GM23338 (cell line): ENCODE results near the gene RSL1D1. TPM values are rescaled to one million over a fixed set of nuclear protein-coding genes. Genes with fewer than 3 reads are reported as not detected.
A peak's percentile ranks its signal among the peaks of the same experiment; 100 is the strongest.

ENCODE experiments used
- ATAC-seq: fragments of 200-7000 bp; cut with Tn5 transposase; 3 replicates; pipeline ENCODE4 v1.9.1; 2020
- DNase-seq: peaks from one replicate; pipeline ENCODE4 v3.0.0-alpha.2; 2015; ENCODE audit warnings: low spot score
- H2AFZ ChIP-seq: fragments of 200-600 bp; sonication (generic); 2 replicates; pipeline ENCODE4 v1.8.0; 2016; ENCODE audit warnings: antibody characterized with exemption, mild to moderate bottlenecking, moderate library complexity
- H3F3A ChIP-seq: fragments of 200-600 bp; sonication (generic); replicated peaks from 2 replicates; pipeline ENCODE4 v1.8.0; 2017; ENCODE audit warnings: antibody characterized with exemption, mixed run types, low read depth
- H3K27ac ChIP-seq: fragments of 200-600 bp; sonication (generic); 2 replicates; pipeline ENCODE4 v1.6.1; 2016; ENCODE audit warnings: low read depth
- H3K27me3 ChIP-seq: fragments of 200-600 bp; sonication (generic); 2 replicates; pipeline ENCODE4 v1.8.0; 2016; ENCODE audit warnings: mild to moderate bottlenecking, mixed run types, moderate library complexity; ENCODE audit not compliant: insufficient read depth
- H3K36me3 ChIP-seq: fragments of 200-600 bp; sonication (generic); 2 replicates; pipeline ENCODE4 v1.8.0; 2016; ENCODE audit warnings: mild to moderate bottlenecking; ENCODE audit not compliant: insufficient read depth
- H3K4me1 ChIP-seq: fragments of 200-600 bp; sonication (generic); 2 replicates; pipeline ENCODE4 v1.8.0; 2016; ENCODE audit warnings: mild to moderate bottlenecking, moderate library complexity; ENCODE audit not compliant: insufficient read depth
- H3K4me2 ChIP-seq: fragments of 200-600 bp; sonication (generic); 2 replicates; pipeline ENCODE4 v1.7.1; 2017; ENCODE audit warnings: mixed run types
- H3K4me3 ChIP-seq: fragments of 200-600 bp; sonication (generic); 2 replicates; pipeline ENCODE4 v1.6.1; 2016; ENCODE audit warnings: mixed run types
- H3K79me2 ChIP-seq: fragments of 200-600 bp; sonication (generic); replicated peaks from 2 replicates; pipeline ENCODE4 v1.8.0; 2017; ENCODE audit warnings: mild to moderate bottlenecking; ENCODE audit not compliant: insufficient read depth
- H3K9me2 ChIP-seq: fragments of 200-600 bp; sonication (generic); 2 replicates; pipeline ENCODE4 v1.8.0; 2017; ENCODE audit not compliant: insufficient read depth
- H4K20me1 ChIP-seq: fragments of 200-600 bp; sonication (generic); replicated peaks from 2 replicates; pipeline ENCODE4 v1.8.0; 2017; ENCODE audit warnings: mild to moderate bottlenecking; ENCODE audit not compliant: insufficient read depth
- H3K27ac Mint-ChIP-seq: 2 replicates; pipeline ENCODE4 v1.8.0; 2020; ENCODE audit warnings: inconsistent platforms, mild to moderate bottlenecking, moderate library complexity, mixed read lengths
- H3K27me3 Mint-ChIP-seq: 3 replicates; pipeline ENCODE4 v1.8.0; 2022; ENCODE audit warnings: low read depth, mild to moderate bottlenecking, moderate library complexity, mixed read lengths, inconsistent platforms; ENCODE audit not compliant: insufficient read depth, poor library complexity
- H3K36me3 Mint-ChIP-seq: 3 replicates; pipeline ENCODE4 v1.8.0; 2021; ENCODE audit warnings: low read depth, mild to moderate bottlenecking, inconsistent platforms, moderate library complexity, mixed read lengths
- H3K4me1 Mint-ChIP-seq: 3 replicates; pipeline ENCODE4 v1.8.0; 2020; ENCODE audit warnings: mild to moderate bottlenecking, inconsistent platforms, mixed read lengths
- H3K4me3 Mint-ChIP-seq: 3 replicates; pipeline ENCODE4 v1.8.0; 2021; ENCODE audit warnings: moderate library complexity, mild to moderate bottlenecking, inconsistent platforms, mixed read lengths
- H3K9me3 Mint-ChIP-seq: 3 replicates; pipeline ENCODE4 v1.8.0; 2020; ENCODE audit warnings: moderate library complexity, mild to moderate bottlenecking, inconsistent platforms, mixed read lengths
- EZH2 ChIP-seq: fragments of 200-600 bp; sonication (generic); IDR thresholded peaks from one replicate; pipeline ENCODE4 v1.8.0; 2017; ENCODE audit warnings: antibody characterized with exemption, mild to moderate bottlenecking, low read depth; ENCODE audit not compliant: unreplicated experiment
- EZH2phosphoT487 ChIP-seq: fragments of 200-600 bp; sonication (generic); IDR thresholded peaks from one replicate; pipeline ENCODE4 v1.8.1; 2018; ENCODE audit warnings: antibody characterized with exemption; ENCODE audit not compliant: unreplicated experiment
- JUNB ChIP-seq: IDR thresholded peaks from one replicate; pipeline ENCODE4 v1.6.1; 2016; ENCODE audit warnings: antibody characterized with exemption; ENCODE audit not compliant: unreplicated experiment
- NANOG ChIP-seq: IDR thresholded peaks from 2 replicates; pipeline ENCODE4 v1.6.1; 2016; ENCODE audit warnings: antibody characterized with exemption, borderline replicate concordance
- POLR2AphosphoS5 ChIP-seq: IDR thresholded peaks from 2 replicates; pipeline ENCODE4 v1.6.1; 2016; ENCODE audit warnings: antibody characterized with exemption, low read depth
- REST ChIP-seq: IDR thresholded peaks from one replicate; pipeline ENCODE4 v1.6.1; 2018; ENCODE audit warnings: antibody characterized with exemption; ENCODE audit not compliant: unreplicated experiment
- ZNF331 ChIP-seq: fragments of 250-450 bp; sonication (Bioruptor Pico); IDR thresholded peaks from 2 replicates; pipeline ENCODE4 v1.5.0; 2020; ENCODE audit warnings: low read depth, mild to moderate bottlenecking, moderate library complexity
- polyA plus RNA-seq: library from polyadenylated mRNA; unstranded; fragments of >200 nt; fragmentation: Nextera tagmentation; extraction: Ambion mirVana; gene quantifications from 2 replicates; pipeline ENCODE4 v1.2.1, GENCODE V29; 2016
- total RNA-seq: library from RNA; depleted of rRNA; stranded (reverse); fragments of >200 nt; shearing (Covaris generic); gene quantifications from 2 replicates; pipeline ENCODE4 v1.2.3, GENCODE V29; 2014
- TF ChIP-seq, protein P1 (sequence below), 2 experiments: fragments of 200-600 bp in 1 of 2; sonication (generic) in 1 of 2; conservative IDR thresholded peaks; 2 replicates each; pipeline versions ENCODE4 v1.5.1 to v1.6.1; 2016 to 2017; ENCODE audit warnings: antibody characterized with exemption in 2 of 2, low read depth in 2 of 2, mild to moderate bottlenecking in 2 of 2, moderate library complexity in 1 of 2

The RSL1D1 gene
- total and polyA plus RNA-seq, 2 experiments from 2014 or later: 298 to 495 TPM

DNA sequence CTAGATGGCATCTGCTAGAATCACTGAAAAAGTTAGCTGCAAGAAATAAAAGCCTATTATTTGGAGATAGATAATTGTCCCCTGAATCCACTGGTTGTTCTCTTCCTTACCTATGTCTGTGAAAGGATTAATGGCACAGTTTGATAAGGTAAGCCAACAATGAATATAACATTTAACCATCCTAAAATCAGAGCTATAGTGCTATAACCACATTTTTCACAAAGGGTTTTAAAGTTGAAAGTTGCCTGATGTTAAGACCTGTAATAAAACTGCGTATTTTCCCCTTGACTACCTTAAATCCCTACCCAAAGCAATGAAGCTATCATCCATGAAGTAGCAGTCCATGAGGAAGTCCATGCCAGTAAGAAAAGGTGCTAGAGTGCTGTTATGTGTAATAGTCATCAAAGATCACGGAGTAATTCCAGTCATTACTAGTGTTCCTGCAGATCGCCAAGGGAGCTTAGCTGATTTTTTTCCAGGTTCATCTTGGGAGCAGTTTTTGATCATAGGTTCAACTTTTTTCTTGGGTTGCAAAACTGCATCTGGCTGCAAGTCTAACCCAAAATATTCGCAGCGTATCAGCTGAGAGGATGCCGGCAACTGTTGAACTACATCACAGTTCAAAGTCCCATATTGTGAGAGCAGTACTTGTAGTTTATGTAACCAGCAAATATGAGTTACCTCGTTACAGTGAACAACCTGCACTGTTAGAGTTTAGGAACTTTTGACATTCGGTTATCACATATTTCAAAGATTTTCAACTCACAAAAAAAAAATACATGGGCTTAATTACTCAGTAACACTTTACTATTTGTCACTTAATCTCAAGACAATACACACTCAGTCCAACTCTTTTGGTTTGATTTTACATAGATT lies 18.2 kb upstream of the RSL1D1 start:
- Histone ChIP-seq H4K20me1 (no peaks in the 10 kb centered on the region), H2AFZ (no peak overlapping the region), H3K36me3 (peaks cover 15% of the 10 kb centered on the region), H3K4me2 (no peak overlapping the region), H3K4me1 (no peaks in the 10 kb centered on the region), H3F3A (no peaks in the 10 kb centered on the region), H3K4me3 (no peak overlapping the region), H3K79me2 (no peaks in the 10 kb centered on the region), H3K27ac (no peak overlapping the region), H3K27me3 (no peaks in the 10 kb centered on the region), H3K9me2 (no peaks in the 10 kb centered on the region)
- H3K4me1 Mint-ChIP-seq: peaks cover 4% of the 10 kb centered on the region; the same call in 1 of the 3 replicates
- no peak for DNase-seq
- no peak overlapping the region for H3K27ac Mint-ChIP-seq
- no peak for TF ChIP-seq ZNF331 (CRISPR knock-in tag)
- no peak for TF ChIP-seq NANOG
- H3K36me3 Mint-ChIP-seq: peaks cover 21% of the 10 kb centered on the region; the same call in 2 of the 3 replicates
- H3K27me3 Mint-ChIP-seq: peaks cover 1% of the 10 kb centered on the region
- H3K4me3 Mint-ChIP-seq: no peak overlapping the region
- H3K9me3 Mint-ChIP-seq: no peaks in the 10 kb centered on the region
- ATAC-seq: no peak

GRCh38 chr16:11868412-11868980 lies 17.2 kb upstream of the RSL1D1 start:
- Histone ChIP-seq H4K20me1 (no peaks in the 10 kb centered on the region), H3K4me1 (no peaks in the 10 kb centered on the region), H3K27me3 (no peaks in the 10 kb centered on the region), H3K9me2 (no peaks in the 10 kb centered on the region), H3K27ac (no peak overlapping the region), H3K79me2 (no peaks in the 10 kb centered on the region), H3K36me3 (peaks cover 6% of the 10 kb centered on the region), H3K4me3 (no peak overlapping the region), H3K4me2 (no peak overlapping the region), H2AFZ (no peak overlapping the region), H3F3A (no peaks in the 10 kb centered on the region)
- Mint-ChIP-seq H3K27me3 (peaks cover 1% of the 10 kb centered on the region), H3K27ac (peak overlapping the region; percentile 67), H3K4me1 (peaks cover 4% of the 10 kb centered on the region; the same call in 1 of the 3 replicates), H3K4me3 (no peak overlapping the region), H3K36me3 (peaks cover 15% of the 10 kb centered on the region; the same call in 2 of the 3 replicates), H3K9me3 (no peaks in the 10 kb centered on the region)
- ATAC-seq: no peak
- no peak for DNase-seq
- TF ChIP-seq REST: no peak
- TF ChIP-seq POLR2AphosphoS5: no peak
- TF ChIP-seq, protein P1, sequence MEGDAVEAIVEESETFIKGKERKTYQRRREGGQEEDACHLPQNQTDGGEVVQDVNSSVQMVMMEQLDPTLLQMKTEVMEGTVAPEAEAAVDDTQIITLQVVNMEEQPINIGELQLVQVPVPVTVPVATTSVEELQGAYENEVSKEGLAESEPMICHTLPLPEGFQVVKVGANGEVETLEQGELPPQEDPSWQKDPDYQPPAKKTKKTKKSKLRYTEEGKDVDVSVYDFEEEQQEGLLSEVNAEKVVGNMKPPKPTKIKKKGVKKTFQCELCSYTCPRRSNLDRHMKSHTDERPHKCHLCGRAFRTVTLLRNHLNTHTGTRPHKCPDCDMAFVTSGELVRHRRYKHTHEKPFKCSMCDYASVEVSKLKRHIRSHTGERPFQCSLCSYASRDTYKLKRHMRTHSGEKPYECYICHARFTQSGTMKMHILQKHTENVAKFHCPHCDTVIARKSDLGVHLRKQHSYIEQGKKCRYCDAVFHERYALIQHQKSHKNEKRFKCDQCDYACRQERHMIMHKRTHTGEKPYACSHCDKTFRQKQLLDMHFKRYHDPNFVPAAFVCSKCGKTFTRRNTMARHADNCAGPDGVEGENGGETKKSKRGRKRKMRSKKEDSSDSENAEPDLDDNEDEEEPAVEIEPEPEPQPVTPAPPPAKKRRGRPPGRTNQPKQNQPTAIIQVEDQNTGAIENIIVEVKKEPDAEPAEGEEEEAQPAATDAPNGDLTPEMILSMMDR (conservative IDR thresholded peaks at IDR 0.05; ENCODE audit: low read depth in 2 of 2): no peak
- TF ChIP-seq EZH2: no peak
- TF ChIP-seq JUNB: no peak
- no peak for TF ChIP-seq EZH2phosphoT487
- no peak for TF ChIP-seq NANOG
